Adrenal gland (tissue), 12 donors: ENCODE measurements around the gene PBX1. TPM values are rescaled to one million over a fixed set of nuclear protein-coding genes. Genes with fewer than 3 reads are reported as not detected.

Experiments used
- DNase-seq, 7 donors: peaks; one replicate each; pipeline ENCODE4 v3.0.0-alpha.2; 2019 to 2020
- H3K27ac ChIP-seq, 5 donors: fragments of 200-600 bp; sonication (generic) in 4 of 5; 1 replicate in 3 of 5; 2 replicates in 2 of 5; pipeline versions ENCODE4 v1.5.1 to v1.8.0; 2016 to 2020; ENCODE audit warnings: mild to moderate bottlenecking in 1 of 5
- H3K27me3 ChIP-seq: fragments of 200-600 bp; 2 replicates; pipeline ENCODE4 v1.8.0; 2021
- H3K36me3 ChIP-seq, 2 donors: fragments of 200-600 bp; replicated peaks in 1 of 2; 1 replicate in 1 of 2; 2 replicates in 1 of 2; pipeline versions ENCODE4 v1.5.1 to v1.8.0; 2018 to 2022
- H3K4me1 ChIP-seq, 2 donors: fragments of 200-600 bp; replicated peaks in 1 of 2; 1 replicate in 1 of 2; 2 replicates in 1 of 2; pipeline versions ENCODE4 v1.5.1 to v1.8.0; 2018 to 2021
- H3K4me3 ChIP-seq, 4 donors: fragments of 200-600 bp; sonication (generic) in 3 of 4; one replicate each; pipeline ENCODE4 v1.5.1; 2016 to 2018
- H3K9me3 ChIP-seq, 3 donors: fragments of 200-600 bp; sonication (generic) in 1 of 3; replicated peaks in 1 of 3; 1 replicate in 2 of 3; 2 replicates in 1 of 3; pipeline versions ENCODE4 v1.5.1 to v1.8.0; 2016 to 2021
- POLR2A ChIP-seq, 2 donors: fragments of 450-650 bp; IDR thresholded peaks; one replicate each; pipeline ENCODE4 v1.6.1; 2017; ENCODE audit warnings: antibody characterized with exemption in 2 of 2, mild to moderate bottlenecking in 2 of 2, moderate library complexity in 1 of 2
- WGBS, 4 donors: extraction: QIAGEN DNeasy Blood & Tissue Kit in 2 of 4; methylation state at CpG; one replicate each; pipeline versions ENCODE4 v1.1.5 to v1.1.7; 2013 to 2017; 5-methylcytosine and 5-hydroxymethylcytosine counted together
- intact Hi-C, 2 donors: fragments of 100-400 bp; cut with DNase I; formaldehyde crosslinking; loops; one replicate each; pipeline versions ENCODE4 v1.14.1 to v1.15.0; 2022 to 2023
- polyA plus RNA-seq, 3 donors: library from polyadenylated mRNA; stranded (reverse); fragments of 200-250 nt in 2 of 3; fragments of 350-450 nt in 1 of 3; fragmentation: Illumina TruSeq in 1 of 3; extraction: RNeasy Lipid Tissue Mini Kit (QIAGEN cat#74804) in 1 of 3; gene quantifications; one replicate each; pipeline ENCODE4 v1.2.3, GENCODE V29; 2013 to 2014
- total RNA-seq, 9 donors: library from RNA; depleted of rRNA in 4 of 9; stranded (reverse); fragments of >200 nt in 4 of 9; fragments of 120-200 nt in 1 of 9; fragmentation: NEBNext Ultra II Directional in 1 of 9; extraction: Animal tissue kit (Norgen Biotek cat#: 25700) in 1 of 9; gene quantifications; one replicate each; pipeline versions ENCODE4 v1.1.0 to v1.2.4, GENCODE V29; 2013 to 2023
- TF ChIP-seq, protein P1 (sequence below), 6 experiments: fragments of 450-650 bp in 4 of 6; fragments of 200-600 bp in 2 of 6; sonication (generic) in 1 of 6; IDR thresholded peaks; 1 replicate in 5 of 6; 2 replicates in 1 of 6; pipeline versions ENCODE4 v1.5.1 to v1.8.0; 2016 to 2021; ENCODE audit warnings: antibody characterized with exemption in 6 of 6, mild to moderate bottlenecking in 2 of 6, moderate library complexity in 1 of 6
- donor health status: healthy with polysubstance abuse.
- donor health status: Bipolar disorder and iron deficiency.
- donor health status: DM: yes; HTN: yes; CAD: no.
- donor health status: DM: no; HTN: no; CAD: no.
- donor health status: DM: no; HTN: no; CAD: no.
- donor health status: DM: yes; HTN: yes; CAD: no.

PBX1 gene
- total and polyA plus RNA-seq, 12 donors: 13.0 to 294 (median 99.3) TPM

DNA sequence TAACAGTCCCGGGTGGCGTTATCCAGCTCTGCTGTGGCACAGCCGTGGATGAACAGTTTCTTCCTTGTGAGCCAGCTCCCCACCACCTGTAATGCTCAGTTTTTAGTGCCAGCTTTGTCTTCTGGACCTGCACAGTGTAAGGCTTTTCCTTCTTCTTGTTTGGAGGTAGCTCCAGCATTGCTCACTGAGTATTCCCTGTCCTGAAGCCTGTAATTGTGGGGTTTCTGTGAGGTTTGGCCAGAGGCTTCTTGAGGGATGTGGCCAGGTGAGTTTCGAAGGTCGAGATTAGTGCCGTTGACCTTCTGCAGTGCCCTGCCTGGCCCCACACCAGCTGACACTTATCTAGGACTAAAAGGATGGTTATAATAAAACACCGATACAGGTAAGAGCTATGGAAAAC, 75.0 kb downstream of the PBX1 start:
- H3K27ac ChIP-seq: peak overlapping the region in 2 of 5 donors; percentile 35 to 38
- TF ChIP-seq POLR2A (IDR thresholded peaks at IDR 0.05): no peak
- TF ChIP-seq, protein P1, sequence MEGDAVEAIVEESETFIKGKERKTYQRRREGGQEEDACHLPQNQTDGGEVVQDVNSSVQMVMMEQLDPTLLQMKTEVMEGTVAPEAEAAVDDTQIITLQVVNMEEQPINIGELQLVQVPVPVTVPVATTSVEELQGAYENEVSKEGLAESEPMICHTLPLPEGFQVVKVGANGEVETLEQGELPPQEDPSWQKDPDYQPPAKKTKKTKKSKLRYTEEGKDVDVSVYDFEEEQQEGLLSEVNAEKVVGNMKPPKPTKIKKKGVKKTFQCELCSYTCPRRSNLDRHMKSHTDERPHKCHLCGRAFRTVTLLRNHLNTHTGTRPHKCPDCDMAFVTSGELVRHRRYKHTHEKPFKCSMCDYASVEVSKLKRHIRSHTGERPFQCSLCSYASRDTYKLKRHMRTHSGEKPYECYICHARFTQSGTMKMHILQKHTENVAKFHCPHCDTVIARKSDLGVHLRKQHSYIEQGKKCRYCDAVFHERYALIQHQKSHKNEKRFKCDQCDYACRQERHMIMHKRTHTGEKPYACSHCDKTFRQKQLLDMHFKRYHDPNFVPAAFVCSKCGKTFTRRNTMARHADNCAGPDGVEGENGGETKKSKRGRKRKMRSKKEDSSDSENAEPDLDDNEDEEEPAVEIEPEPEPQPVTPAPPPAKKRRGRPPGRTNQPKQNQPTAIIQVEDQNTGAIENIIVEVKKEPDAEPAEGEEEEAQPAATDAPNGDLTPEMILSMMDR (IDR thresholded peaks at IDR 0.05): no peak
- no peaks in the 10 kb centered on the region for H3K9me3 ChIP-seq
- peak in 1 of 7 donors; percentile 36 for DNase-seq
- peaks cover 22 to 50% of the 10 kb centered on the region in 2 donors for H3K4me1 ChIP-seq
- intact Hi-C loops: no loop called here
- WGBS, 4 donors: 52 to 59% (median 55%) methylated on average over 7 of the region's 7 CpGs
- H3K27me3 ChIP-seq: no peaks in the 10 kb centered on the region
- no peaks in the 10 kb centered on the region for H3K36me3 ChIP-seq
- no peak overlapping the region for H3K4me3 ChIP-seq

DNA sequence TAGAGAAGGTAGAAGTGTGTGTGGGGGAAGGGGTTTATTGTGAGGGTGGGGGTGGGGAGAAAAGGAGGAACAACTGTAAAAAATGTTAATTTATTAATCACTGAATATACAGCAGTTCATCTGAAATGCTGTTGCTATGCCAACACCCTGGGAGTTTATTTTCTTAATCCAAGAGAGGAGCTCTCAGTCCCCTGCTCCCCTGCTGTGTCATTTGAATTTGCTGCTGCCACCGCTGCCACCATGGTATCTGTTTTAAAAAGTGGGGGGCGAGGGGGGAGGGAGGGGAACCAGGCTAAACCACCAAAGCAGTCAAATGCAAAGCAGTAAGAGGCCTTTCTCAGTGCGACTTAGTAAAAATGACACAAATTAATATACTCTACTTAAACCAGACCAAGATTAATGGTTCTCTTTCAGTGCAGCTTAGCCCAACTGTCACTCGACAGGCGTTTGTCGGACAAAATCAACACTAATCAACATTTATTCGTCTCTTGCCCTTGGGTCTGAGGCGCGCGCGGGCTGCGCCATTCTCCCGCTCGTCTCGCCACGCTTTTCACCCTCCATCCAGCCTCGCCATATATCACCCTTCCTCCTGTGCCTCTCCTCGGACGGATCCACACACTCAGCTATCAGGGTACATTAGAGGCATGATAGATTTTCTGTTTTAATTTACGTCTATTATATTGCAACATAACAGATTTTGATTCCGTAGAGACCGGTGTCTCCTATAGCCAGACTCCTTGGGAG, 76.2 kb downstream of the PBX1 start:
- Histone ChIP-seq H3K4me1 (peaks cover 23 to 58% of the 10 kb centered on the region in 2 donors), H3K36me3 (no peaks in the 10 kb centered on the region), H3K27me3 (no peaks in the 10 kb centered on the region), H3K9me3 (no peaks in the 10 kb centered on the region), H3K4me3 (no peak overlapping the region), H3K27ac (peak overlapping the region in 2 of 5 donors; percentile 7 to 32)
- DNase-seq: no peak
- WGBS, 4 donors: 88 to 95% (median 92%) methylated on average over 22 of the region's 22 CpGs
- intact Hi-C loops: no loop called here
- TF ChIP-seq, protein P1 (IDR thresholded peaks at IDR 0.05): no peak
- TF ChIP-seq POLR2A (IDR thresholded peaks at IDR 0.05): no peak

DNA sequence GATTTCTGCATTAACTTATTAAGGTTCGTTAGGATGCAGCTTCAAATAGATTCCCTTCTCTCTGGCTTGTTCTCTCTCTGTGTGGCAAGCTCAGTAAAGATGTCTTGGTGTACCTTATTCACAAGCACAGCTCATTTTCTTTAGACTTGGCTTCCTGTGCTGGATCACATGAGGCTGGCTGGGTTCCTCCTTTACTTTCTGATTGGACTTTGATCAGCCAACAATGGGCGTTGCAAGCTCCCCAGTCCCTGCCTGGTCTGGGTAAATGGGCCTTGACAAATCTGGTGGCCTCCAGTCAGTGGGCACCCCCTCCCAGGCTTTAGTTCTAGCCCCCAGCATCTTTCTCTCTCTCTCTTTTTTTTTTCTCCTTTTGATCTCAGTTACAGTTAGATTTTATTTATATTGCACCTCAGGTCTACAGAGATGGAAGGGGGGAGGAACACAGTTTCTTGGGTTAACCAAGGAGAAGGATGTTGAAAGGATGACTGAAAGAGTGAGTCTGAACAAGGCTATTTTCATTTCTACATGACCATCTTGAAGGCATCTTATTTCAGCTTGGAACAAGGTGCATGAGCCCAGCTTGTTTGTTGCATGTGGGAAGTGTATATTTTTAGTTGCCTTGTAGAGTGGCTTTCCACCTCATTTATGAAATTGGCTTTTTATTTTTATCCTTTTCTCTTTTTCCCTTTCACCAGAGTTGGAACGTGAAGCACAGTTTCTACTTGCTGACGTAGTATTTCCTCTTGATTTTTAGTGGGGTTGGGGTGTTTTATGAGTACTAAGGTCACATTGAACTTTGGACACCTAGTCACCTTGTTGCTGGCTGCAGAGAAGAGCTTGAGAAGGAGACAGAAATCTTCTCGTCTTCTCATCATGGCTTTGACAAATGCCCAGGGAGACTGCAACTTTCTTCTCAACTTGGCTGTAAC, 77.1 kb downstream of the PBX1 start:
- Histone ChIP-seq H3K4me3 (no peak overlapping the region), H3K36me3 (no peaks in the 10 kb centered on the region), H3K27ac (peak overlapping the region in 3 of 5 donors; percentile 68 to 87 (median 82)), H3K9me3 (no peaks in the 10 kb centered on the region), H3K4me1 (peaks cover 32 to 63% of the 10 kb centered on the region in 2 donors), H3K27me3 (no peaks in the 10 kb centered on the region)
- DNase-seq: no peak
- intact Hi-C loops: no loop called here
- 61 to 83% (median 67%) methylated on average over 5 of the region's 5 CpGs for WGBS, 4 donors
- TF ChIP-seq, protein P1 (IDR thresholded peaks at IDR 0.05): no peak
- no peak for TF ChIP-seq POLR2A (IDR thresholded peaks at IDR 0.05)

DNA sequence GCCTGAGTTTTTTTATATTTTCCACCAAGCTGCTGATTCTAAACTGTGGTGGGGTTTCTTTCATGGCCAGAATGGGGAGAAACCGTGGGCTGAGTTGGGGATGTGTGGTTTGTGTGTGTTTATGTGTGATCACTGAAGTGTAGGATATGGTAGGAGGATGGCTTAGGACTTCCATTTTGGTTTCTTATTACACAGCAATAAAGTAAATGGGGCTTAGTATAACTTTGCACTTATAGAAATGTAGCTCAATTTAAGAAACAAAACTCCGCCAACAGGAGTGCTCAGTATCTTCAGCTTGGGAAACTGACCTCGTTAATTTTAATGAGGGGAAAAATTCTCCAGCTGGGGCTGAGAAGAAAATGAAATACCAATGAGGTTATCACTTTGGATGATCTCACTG, 77.8 kb downstream of the PBX1 start:
- Histone ChIP-seq H3K27me3 (no peaks in the 10 kb centered on the region), H3K4me1 (peaks cover 38 to 70% of the 10 kb centered on the region in 2 donors), H3K9me3 (no peaks in the 10 kb centered on the region), H3K27ac (peak overlapping the region in 3 of 5 donors; percentile 68 to 87 (median 82)), H3K36me3 (no peaks in the 10 kb centered on the region), H3K4me3 (no peak overlapping the region)
- DNase-seq: no peak
- intact Hi-C loops: no loop called here
- TF ChIP-seq POLR2A (IDR thresholded peaks at IDR 0.05): no peak
- TF ChIP-seq, protein P1 (IDR thresholded peaks at IDR 0.05): no peak
- WGBS, 4 donors: 86 to 89% (median 89%) methylated on average over 3 of the region's 3 CpGs
